ENCODE measurements around the gene FER. TPM values are rescaled to one million over a fixed set of nuclear protein-coding genes. Genes with fewer than 3 reads are reported as not detected.

Gene FER
- total and polyA plus RNA-seq, 12 donors, result 1.4 to 21.9 (median 14.9) TPM

- Histone ChIP-seq H3K27ac (no peak overlapping the region), H3K9me3 (peaks cover 0 to 35% (median 0%) of the 10 kb centered on the region in 11 donors), H3K4me1 (no peaks in the 10 kb centered on the region), H3K36me3 (no peaks in the 10 kb centered on the region), H3K27me3 (no peaks in the 10 kb centered on the region), H3K4me3 (no peak overlapping the region)
- ATAC-seq (no peak), DNase-seq (no peak)
- 85 to 91% methylated on average over 3 of the region's 3 CpGs for WGBS, 2 donors
- TF ChIP-seq, protein P1, sequence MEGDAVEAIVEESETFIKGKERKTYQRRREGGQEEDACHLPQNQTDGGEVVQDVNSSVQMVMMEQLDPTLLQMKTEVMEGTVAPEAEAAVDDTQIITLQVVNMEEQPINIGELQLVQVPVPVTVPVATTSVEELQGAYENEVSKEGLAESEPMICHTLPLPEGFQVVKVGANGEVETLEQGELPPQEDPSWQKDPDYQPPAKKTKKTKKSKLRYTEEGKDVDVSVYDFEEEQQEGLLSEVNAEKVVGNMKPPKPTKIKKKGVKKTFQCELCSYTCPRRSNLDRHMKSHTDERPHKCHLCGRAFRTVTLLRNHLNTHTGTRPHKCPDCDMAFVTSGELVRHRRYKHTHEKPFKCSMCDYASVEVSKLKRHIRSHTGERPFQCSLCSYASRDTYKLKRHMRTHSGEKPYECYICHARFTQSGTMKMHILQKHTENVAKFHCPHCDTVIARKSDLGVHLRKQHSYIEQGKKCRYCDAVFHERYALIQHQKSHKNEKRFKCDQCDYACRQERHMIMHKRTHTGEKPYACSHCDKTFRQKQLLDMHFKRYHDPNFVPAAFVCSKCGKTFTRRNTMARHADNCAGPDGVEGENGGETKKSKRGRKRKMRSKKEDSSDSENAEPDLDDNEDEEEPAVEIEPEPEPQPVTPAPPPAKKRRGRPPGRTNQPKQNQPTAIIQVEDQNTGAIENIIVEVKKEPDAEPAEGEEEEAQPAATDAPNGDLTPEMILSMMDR (IDR thresholded peaks at IDR 0.05), result no peak
- intact Hi-C loops (cut with DNase I), result no loop called here
These were observed 467.3 kb downstream of the FER start for GRCh38 chr5:109215040-109215439.

DNA sequence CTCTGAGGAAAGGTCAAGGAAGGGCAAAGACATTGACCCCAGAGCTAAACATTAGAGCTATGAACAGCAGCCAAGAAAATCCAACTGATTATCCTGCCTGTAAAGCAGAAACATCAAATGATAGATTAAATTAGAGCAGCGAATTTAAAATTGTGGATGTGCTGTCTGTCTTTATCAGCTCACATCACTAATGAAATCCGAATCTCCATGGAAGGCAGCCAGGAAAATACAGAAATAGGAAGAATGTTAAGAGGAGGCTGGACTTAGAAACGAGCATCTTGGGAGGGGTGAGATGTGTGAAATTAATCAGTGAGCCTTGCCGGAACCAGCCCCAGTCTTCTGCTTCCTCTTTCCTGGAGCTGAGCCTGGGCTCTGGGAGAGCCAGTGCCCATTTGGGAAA lies 471.1 kb downstream of the FER start:
- ATAC-seq, result no peak
- 14 to 21% methylated on average over 4 of the region's 4 CpGs for WGBS, 2 donors
- Histone ChIP-seq H3K4me1 (no peaks in the 10 kb centered on the region), H3K27ac (no peak overlapping the region), H3K36me3 (no peaks in the 10 kb centered on the region), H3K9me3 (peaks cover 0 to 11% (median 0%) of the 10 kb centered on the region in 11 donors), H3K27me3 (no peaks in the 10 kb centered on the region), H3K4me3 (no peak overlapping the region)
- TF ChIP-seq, protein P1 (IDR thresholded peaks at IDR 0.05), result no peak
- intact Hi-C loops (cut with DNase I), result no loop called here
- no peak for DNase-seq

- no peaks in the 10 kb centered on the region for H3K9me3 ChIP-seq
- DNase-seq (no peak), ATAC-seq (no peak)
- H3K4me1 ChIP-seq, result no peaks in the 10 kb centered on the region
- no peaks in the 10 kb centered on the region for H3K36me3 ChIP-seq
- H3K27me3 ChIP-seq, result no peaks in the 10 kb centered on the region
- intact Hi-C loops (cut with DNase I), result no loop called here
- no peak overlapping the region for H3K4me3 ChIP-seq
- no peak overlapping the region for H3K27ac ChIP-seq
- 82 to 83% methylated on average over 9 of the region's 9 CpGs for WGBS, 2 donors
- TF ChIP-seq, protein P1 (IDR thresholded peaks at IDR 0.05), result no peak
These were observed 475.8 kb downstream of the FER start for GRCh38 chr5:109223531-109223930.

- Histone ChIP-seq H3K36me3 (no peaks in the 10 kb centered on the region), H3K9me3 (no peaks in the 10 kb centered on the region), H3K4me1 (no peaks in the 10 kb centered on the region), H3K27me3 (no peaks in the 10 kb centered on the region), H3K4me3 (no peak overlapping the region), H3K27ac (no peak overlapping the region)
- TF ChIP-seq, protein P1 (IDR thresholded peaks at IDR 0.05), result no peak
- ATAC-seq, result no peak
- no peak for DNase-seq
- WGBS, 2 donors, result 85 to 86% methylated on average over 4 of the region's 4 CpGs
- intact Hi-C loops (cut with DNase I), result no loop called here
These were observed 476.7 kb downstream of the FER start for GRCh38 chr5:109224276-109224882.

Measured in heart right ventricle (tissue), 16 donors.